Muscle of leg (tissue), 11 donors: ENCODE data around the gene SDCBP2. TPM values are rescaled to one million over a fixed set of nuclear protein-coding genes. Genes with fewer than 3 reads are reported as not detected.

Experiments
- DNase-seq: peaks from one replicate; pipeline ENCODE4 v3.0.0; 2013
- H3K27ac ChIP-seq: one replicate; pipeline ENCODE4 v1.5.1; 2013; ENCODE audit warnings: mild to moderate bottlenecking, low read length, control low read depth
- H3K27me3 ChIP-seq: one replicate; pipeline ENCODE4 v1.6.1; 2013; ENCODE audit warnings: low read length; ENCODE audit not compliant: control insufficient read depth, insufficient read depth
- H3K36me3 ChIP-seq: one replicate; pipeline ENCODE4 v1.6.1; 2013; ENCODE audit warnings: low read length; ENCODE audit not compliant: control insufficient read depth, insufficient read depth
- H3K4me1 ChIP-seq: one replicate; pipeline ENCODE4 v1.6.1; 2013; ENCODE audit warnings: low read length; ENCODE audit not compliant: control insufficient read depth, insufficient read depth
- H3K4me3 ChIP-seq: one replicate; pipeline ENCODE4 v1.5.1; 2013; ENCODE audit warnings: low read length, control low read depth
- H3K9me3 ChIP-seq: replicated peaks from 2 replicates; pipeline ENCODE4 v1.6.1; 2013; ENCODE audit warnings: low read depth, low read length; ENCODE audit not compliant: control insufficient read depth
- WGBS: methylation state at CpG from one replicate; pipeline ENCODE4 v1.1.5; 2013; ENCODE audit warnings: missing lambda C conversion rate; ENCODE audit not compliant: insufficient coverage; 5-methylcytosine and 5-hydroxymethylcytosine counted together
- polyA plus RNA-seq, 8 donors: library from polyadenylated mRNA; unstranded; fragments of 120-200 nt; gene quantifications; one replicate each; pipeline versions ENCODE4 v1.2.1 to v1.2.3, GENCODE V29; 2013; ENCODE audit warnings: inconsistent platforms in 1 of 8, low replicate concordance in 1 of 8; ENCODE audit not compliant: insufficient read length in 8 of 8, insufficient read depth in 1 of 8
- total RNA-seq: library from RNA; stranded (reverse); fragments of 120-200 nt; gene quantifications from one replicate; pipeline ENCODE4 v1.2.4, GENCODE V29; 2013

Gene SDCBP2
- total and polyA plus RNA-seq, 9 donors = 1.5 to 6.2 (median 1.8) TPM

DNA sequence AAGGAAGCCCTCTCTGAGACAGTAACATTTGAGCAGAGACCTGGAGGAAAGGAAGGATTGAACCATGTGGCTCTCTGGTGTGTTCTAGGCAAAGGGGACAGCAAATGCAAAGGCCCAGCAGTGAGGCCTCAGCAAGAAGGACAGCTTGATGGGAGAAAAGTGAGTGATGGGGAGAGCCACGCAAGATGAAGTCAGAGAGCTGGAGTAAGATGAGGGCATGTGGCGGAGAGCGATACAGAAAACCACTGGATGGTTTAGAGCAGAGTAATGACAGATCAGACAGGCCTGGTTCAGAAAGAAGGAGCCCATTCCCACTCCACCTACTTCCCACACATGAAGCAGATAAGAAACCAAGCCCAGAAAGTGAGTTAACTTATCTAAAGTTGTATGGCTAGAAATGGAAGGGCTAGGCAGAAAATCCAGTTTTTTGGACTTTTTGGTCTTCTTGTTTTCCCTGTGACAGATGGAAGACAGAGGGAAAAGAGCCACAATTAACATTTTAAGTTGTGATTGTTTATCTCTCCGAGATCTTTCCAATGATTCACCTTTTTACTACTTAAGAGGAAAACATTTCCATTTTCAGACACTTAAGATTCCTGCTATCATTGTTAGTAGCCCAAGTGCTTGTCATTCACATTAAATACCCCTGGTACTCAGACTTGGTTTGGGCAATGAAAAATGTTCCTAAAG, 63.6 kb downstream of the SDCBP2 start:
- Histone ChIP-seq H3K9me3 (no peaks in the 10 kb centered on the region), H3K27me3 (peaks cover 2% of the 10 kb centered on the region), H3K4me1 (peaks cover 12% of the 10 kb centered on the region), H3K27ac (no peak overlapping the region), H3K4me3 (no peak overlapping the region), H3K36me3 (no peaks in the 10 kb centered on the region)
- no peak for DNase-seq
- 80% methylated on average over 1 of the region's 4 CpGs for WGBS

DNA sequence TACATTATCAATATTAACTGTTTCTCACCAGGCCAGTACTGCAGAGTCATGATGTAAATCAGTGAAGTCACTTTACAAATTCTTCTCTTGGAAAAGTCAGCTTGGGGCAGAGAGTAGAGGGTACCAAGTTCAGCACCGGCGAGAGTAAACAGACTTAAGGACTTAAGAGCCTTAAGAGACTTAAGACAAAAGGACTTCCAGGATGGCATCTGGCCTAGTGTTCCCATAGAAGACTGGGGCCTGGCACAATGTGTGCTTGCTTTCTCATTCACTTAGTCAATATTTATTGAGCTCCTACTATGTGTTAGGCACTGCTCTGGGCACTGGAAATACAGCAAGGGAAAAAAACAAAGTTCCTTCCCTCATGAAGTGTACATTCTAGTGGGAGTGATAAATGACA, 64.2 kb downstream of the SDCBP2 start:
- peaks cover 2% of the 10 kb centered on the region for H3K27me3 ChIP-seq
- H3K36me3 ChIP-seq = no peaks in the 10 kb centered on the region
- no peak overlapping the region for H3K4me3 ChIP-seq
- peaks cover 12% of the 10 kb centered on the region for H3K4me1 ChIP-seq
- no peak overlapping the region for H3K27ac ChIP-seq
- DNase-seq = no peak
- WGBS = 90% methylated on average over 2 of the region's 2 CpGs
- no peaks in the 10 kb centered on the region for H3K9me3 ChIP-seq

DNA sequence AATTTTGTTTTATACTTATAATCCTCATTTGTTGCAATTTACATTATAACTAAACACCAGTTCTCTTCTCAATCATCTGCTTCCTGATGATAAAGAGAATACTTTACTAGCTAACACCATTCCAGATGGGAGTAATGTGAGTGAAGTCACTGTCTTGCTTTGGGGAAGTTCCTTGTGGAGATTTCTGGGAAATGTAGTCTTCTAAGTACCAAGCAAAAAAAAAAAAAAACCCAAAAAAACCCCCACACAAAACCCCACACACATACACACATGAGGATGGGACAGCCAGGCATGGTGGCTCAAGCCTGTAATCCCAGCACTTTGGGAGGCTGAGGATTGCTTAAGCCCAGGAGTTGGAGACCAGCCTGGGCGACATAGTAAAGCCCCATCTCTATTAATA, 65.1 kb downstream of the SDCBP2 start:
- no peak for DNase-seq
- H3K27me3 ChIP-seq = peaks cover 2% of the 10 kb centered on the region
- H3K4me1 ChIP-seq = peaks cover 12% of the 10 kb centered on the region
- no CpG with 5 or more reads among the region's 1 CpG for WGBS
- H3K4me3 ChIP-seq = no peak overlapping the region
- H3K9me3 ChIP-seq = no peaks in the 10 kb centered on the region
- no peak overlapping the region for H3K27ac ChIP-seq
- H3K36me3 ChIP-seq = no peaks in the 10 kb centered on the region

Other genes with a start within 250 kb of the SDCBP2 start
- gene PSMF1, start 210.5 kb downstream of the SDCBP2 start, total RNA-seq = 25.3 TPM
- gene PSMF1, start 210.5 kb downstream of the SDCBP2 start, polyA plus RNA-seq = 100 to 1,000 TPM in 4 of 8 donors, 10 to 100 TPM in 4; 93.7 to 117 (median 99.7) TPM
- gene TMEM74B, start 144.2 kb downstream of the SDCBP2 start, total RNA-seq = 3.1 TPM
- 1 to 10 TPM; 2.2 to 6.6 (median 3.6) TPM for gene TMEM74B, start 144.2 kb downstream of the SDCBP2 start, polyA plus RNA-seq
- 0.35 TPM for gene C20orf202, start 125.7 kb downstream of the SDCBP2 start, total RNA-seq
- under 1 TPM; 0.20 to 0.73 (median 0.43) TPM for gene C20orf202, start 125.7 kb downstream of the SDCBP2 start, polyA plus RNA-seq
- gene RAD21L1, start 103.1 kb downstream of the SDCBP2 start, total RNA-seq = not detected
- not detected for gene RAD21L1, start 103.1 kb downstream of the SDCBP2 start, polyA plus RNA-seq
- gene SNPH, start 62.8 kb downstream of the SDCBP2 start, total RNA-seq = 3.9 TPM
- 1 to 10 TPM; 4.0 to 8.0 (median 5.5) TPM for gene SNPH, start 62.8 kb downstream of the SDCBP2 start, polyA plus RNA-seq
- 72.7 TPM for gene FKBP1A, start 63.9 kb upstream of the SDCBP2 start, total RNA-seq
- 100 to 1,000 TPM; 238 to 298 (median 270) TPM for gene FKBP1A, start 63.9 kb upstream of the SDCBP2 start, polyA plus RNA-seq
- gene NSFL1C, start 137.7 kb upstream of the SDCBP2 start, total RNA-seq = 28.9 TPM
- gene NSFL1C, start 137.7 kb upstream of the SDCBP2 start, polyA plus RNA-seq = 10 to 100 TPM; 65.9 to 82.2 (median 71.4) TPM
- 0.84 TPM for gene SIRPB2, start 162.3 kb upstream of the SDCBP2 start, total RNA-seq
- 1 to 10 TPM in 6 of 8 donors, under 1 TPM in 2; 0.94 to 2.4 (median 1.4) TPM for gene SIRPB2, start 162.3 kb upstream of the SDCBP2 start, polyA plus RNA-seq
- gene SIRPD, start 228.6 kb upstream of the SDCBP2 start, total RNA-seq = not detected
- gene SIRPD, start 228.6 kb upstream of the SDCBP2 start, polyA plus RNA-seq = not detected